Choroid plexus epithelial cell (primary cell): ENCODE results near the gene TESK2.
A peak's percentile ranks its signal among the peaks of the same experiment; 100 is the strongest.

Source experiments
- DNase-seq: peaks from one replicate; pipeline ENCODE4 v3.0.0-alpha.2; 2010; ENCODE audit warnings: low read depth
- H3K4me3 ChIP-seq: 2 replicates; pipeline ENCODE4 v1.5.1; 2011; ENCODE audit warnings: low read depth, mild to moderate bottlenecking, control low read depth, low read length, moderate library complexity
- TF ChIP-seq, protein P1 (sequence below): conservative IDR thresholded peaks from 2 replicates; pipeline ENCODE4 v1.5.1; 2011; ENCODE audit warnings: low read depth, mild to moderate bottlenecking, control low read depth, inconsistent platforms, low read length, moderate library complexity

TESK2 gene

GRCh38 chr1:45512641-45513054 lies 21.7 kb upstream of the TESK2 start:
- DNase-seq: peak; percentile 83
- no peak overlapping the region for H3K4me3 ChIP-seq
- TF ChIP-seq, protein P1, sequence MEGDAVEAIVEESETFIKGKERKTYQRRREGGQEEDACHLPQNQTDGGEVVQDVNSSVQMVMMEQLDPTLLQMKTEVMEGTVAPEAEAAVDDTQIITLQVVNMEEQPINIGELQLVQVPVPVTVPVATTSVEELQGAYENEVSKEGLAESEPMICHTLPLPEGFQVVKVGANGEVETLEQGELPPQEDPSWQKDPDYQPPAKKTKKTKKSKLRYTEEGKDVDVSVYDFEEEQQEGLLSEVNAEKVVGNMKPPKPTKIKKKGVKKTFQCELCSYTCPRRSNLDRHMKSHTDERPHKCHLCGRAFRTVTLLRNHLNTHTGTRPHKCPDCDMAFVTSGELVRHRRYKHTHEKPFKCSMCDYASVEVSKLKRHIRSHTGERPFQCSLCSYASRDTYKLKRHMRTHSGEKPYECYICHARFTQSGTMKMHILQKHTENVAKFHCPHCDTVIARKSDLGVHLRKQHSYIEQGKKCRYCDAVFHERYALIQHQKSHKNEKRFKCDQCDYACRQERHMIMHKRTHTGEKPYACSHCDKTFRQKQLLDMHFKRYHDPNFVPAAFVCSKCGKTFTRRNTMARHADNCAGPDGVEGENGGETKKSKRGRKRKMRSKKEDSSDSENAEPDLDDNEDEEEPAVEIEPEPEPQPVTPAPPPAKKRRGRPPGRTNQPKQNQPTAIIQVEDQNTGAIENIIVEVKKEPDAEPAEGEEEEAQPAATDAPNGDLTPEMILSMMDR: peak; percentile 84

GRCh38 chr1:45510972-45511527 lies 20.1 kb upstream of the TESK2 start:
- TF ChIP-seq, protein P1: no peak

GRCh38 chr1:45510036-45510971 lies 19.3 kb upstream of the TESK2 start:
- DNase-seq: no peak
- H3K4me3 ChIP-seq: no peak overlapping the region

More at GRCh38 chr1:45510972-45511527, 20.1 kb upstream of the TESK2 start:
- H3K4me3 ChIP-seq: no peak overlapping the region
- DNase-seq: no peak

DNA sequence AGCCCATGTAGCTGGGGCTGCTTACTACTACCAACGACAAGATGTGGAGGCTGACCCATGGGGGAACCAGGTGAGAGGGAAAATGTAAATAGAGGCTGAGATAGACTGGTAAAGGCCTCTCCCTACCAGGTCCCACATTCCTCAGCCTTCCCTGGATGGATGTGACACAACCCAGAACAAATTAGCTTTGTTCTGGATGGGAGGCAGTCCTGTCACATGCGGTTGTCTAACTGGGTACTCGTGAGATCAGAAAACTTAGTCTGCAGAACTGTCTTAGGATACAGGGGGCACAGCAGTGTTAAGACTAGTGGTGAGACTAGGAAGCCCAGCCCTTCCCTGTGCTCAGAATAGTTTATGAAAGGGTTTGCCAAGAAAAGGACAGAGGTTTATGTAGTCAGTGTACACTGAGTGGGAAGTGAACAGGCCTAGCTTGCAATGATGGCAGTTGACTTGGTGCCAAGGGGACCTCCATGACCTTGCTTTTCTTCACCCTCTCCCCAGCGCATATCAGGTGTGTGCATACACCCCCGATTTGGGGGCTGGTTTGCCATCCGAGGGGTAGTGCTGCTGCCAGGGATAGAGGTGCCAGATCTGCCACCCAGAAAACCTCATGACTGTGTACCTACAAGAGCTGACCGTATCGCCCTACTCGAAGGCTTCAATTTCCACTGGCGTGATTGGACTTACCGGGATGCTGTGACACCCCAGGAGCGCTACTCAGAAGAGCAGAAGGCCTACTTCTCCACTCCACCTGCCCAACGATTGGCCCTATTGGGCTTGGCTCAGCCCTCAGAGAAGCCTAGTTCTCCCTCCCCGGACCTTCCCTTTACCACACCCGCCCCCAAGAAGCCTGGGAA lies 17.6 kb upstream of the TESK2 start:
- DNase-seq: peak; percentile 37
- no peak overlapping the region for H3K4me3 ChIP-seq
- TF ChIP-seq, protein P1: peak; percentile 27

More at GRCh38 chr1:45510036-45510971, 19.3 kb upstream of the TESK2 start:
- TF ChIP-seq, protein P1: no peak

DNA sequence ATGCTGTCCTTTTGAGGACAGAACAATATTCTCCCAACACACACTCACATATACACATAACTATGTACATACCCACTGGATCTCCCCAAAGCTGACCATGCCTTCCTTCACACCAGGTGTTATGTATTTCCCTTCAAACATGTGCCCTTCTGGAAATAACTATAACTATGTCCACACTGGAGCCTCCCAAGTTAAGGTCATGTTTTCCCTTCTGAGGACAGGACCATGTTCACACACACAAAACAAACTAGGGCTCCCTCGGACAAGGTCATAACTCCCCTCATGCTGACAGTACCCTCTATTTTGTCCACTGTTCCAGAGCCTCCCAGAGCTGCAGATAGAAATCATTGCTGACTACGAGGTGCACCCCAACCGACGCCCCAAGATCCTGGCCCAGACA lies 16.9 kb upstream of the TESK2 start:
- no peak overlapping the region for H3K4me3 ChIP-seq
- TF ChIP-seq, protein P1: no peak
- DNase-seq: no peak

DNA sequence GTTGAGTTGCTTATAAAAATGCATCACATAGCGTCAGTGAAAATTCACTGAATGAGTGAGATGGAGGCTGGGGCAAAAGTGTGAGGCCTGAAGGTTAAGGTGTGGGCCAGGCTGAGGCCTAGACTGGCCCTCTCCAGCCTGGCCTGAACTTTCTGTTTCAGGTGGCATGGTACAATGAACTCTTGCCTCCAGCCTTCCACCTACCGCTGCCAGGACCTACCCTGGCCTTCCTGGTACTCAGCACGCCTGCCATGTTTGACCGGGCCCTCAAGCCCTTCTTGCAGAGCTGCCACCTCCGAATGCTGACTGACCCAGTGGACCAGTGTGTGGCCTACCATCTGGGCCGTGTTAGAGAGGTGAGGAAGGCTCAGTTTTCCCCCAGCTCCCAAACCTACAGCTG lies 16.2 kb upstream of the TESK2 start:
- no peak for DNase-seq
- no peak overlapping the region for H3K4me3 ChIP-seq
- TF ChIP-seq, protein P1: no peak
